ENCODE measurements around the gene PHF12.
"Not testable (repeated sequence)": the region's sequence is repeated elsewhere in the genome, so short reads cannot be mapped to it uniquely, and the experiment has no call there.

PHF12 gene

DNA sequence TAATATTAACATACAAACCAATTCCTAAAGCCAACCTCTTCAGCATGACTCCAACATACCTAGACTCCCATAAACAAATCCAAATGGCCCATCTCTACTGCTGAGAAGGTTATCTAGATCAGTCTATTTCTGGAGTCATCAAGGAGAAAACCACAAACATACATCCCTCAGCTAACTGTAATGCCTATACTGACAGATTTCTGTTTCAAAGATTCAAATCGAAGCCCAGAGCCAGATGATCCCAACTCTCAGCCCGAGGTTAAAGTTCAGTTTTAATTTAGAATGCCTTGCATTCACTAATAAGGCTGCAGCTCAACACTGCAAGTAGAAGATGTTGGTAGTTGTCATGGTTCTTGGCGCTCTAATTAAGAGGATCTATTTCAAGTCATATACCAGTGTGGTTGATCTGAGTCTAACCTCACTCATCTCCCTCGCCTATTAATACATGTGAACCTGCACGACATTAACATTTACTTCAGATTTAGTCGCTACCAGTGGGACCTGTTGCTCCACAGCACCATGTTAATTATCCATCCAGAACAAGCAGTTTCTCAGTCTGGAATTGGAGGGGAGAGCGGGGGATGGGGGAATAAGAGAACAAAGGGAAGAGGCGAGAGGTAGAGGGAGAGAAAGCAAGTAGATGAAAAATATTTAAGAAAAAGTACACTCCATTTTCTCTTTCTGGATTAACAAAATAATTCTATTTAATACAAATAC lies 15.4 kb downstream of the PHF12 start:
- no peak for DNase-seq (ENCODE audit: low read depth in 1 of 2, low spot score in 1 of 2)

GRCh38 chr17:28934508-28934907 lies 16.8 kb downstream of the PHF12 start:
- DNase-seq (ENCODE audit: low read depth in 1 of 2, low spot score in 1 of 2): not testable (repeated sequence)

- no peak for DNase-seq (ENCODE audit: low read depth in 1 of 2, low spot score in 1 of 2)
Measured at GRCh38 chr17:28929787-28930186, 21.5 kb downstream of the PHF12 start.

- no peak for DNase-seq (ENCODE audit: low read depth in 1 of 2, low spot score in 1 of 2)
Measured at GRCh38 chr17:28928061-28928460, 23.3 kb downstream of the PHF12 start.

DNA sequence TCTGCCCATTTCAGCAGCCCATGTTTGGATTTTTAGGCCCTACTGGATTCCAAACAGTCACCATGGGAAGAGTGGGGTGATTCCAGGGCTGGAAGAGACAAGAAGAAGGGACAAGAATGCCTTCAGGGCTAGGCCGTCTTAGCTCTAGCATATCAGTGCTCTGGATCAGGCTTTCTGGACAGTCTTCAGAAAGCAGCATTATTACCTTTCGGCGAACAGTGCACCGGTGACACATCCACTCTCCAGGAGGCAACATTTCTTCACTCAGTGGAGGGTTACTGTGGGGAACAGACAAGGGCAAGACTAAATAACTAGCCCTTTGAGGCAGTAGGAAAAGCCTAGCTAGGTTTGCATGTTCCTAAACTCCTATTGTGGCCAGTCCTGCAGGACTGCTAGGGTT lies 24.5 kb downstream of the PHF12 start:
- DNase-seq (ENCODE audit: low read depth in 1 of 2, low spot score in 1 of 2): no peak

- no peak for DNase-seq (ENCODE audit: low read depth in 1 of 2, low spot score in 1 of 2)
Measured at GRCh38 chr17:28926366-28926765, 25.0 kb downstream of the PHF12 start.

DNA sequence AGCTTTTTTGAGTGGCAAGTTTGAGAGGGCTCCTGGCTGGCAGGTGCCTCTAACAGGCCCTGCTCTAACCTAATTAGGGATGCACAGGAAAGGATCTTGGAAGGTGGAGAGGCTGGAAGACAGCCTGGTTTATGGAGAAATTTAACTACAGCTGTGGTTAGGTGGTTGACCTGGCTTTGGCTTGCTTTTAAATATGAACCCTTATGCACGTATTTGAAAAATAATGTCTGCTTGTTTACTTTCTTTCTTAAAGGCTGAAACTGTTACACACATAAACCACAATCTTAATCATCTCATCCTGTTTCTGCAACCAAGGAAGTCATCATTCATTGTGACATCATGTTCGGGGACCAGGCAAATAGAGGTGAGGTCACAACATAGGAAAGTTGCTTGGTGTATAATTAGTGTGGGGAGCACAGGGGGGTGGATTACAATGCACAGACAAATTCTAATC lies 25.4 kb downstream of the PHF12 start:
- peak in 1 of 2 donors; percentile 64 for DNase-seq (ENCODE audit: low read depth in 1 of 2, low spot score in 1 of 2)

DNA sequence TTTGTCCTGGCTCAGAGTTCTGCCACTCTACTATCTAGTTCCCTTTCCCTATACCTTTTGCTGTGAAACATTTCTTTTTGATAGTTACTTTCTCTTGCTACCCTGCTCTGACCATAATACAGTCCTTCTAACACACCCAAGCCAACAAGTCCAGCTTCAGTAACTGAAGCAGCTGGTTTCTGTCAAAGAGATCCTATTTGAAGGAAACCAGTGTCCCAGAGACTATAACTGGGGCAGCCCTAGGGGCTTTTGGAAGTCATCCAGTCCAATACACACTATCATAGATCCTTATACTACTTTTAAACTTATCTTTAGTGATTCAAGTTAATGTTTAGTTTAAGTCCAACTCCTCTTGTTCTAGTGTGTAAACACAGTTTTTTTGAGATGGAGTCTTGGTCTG lies 31.1 kb downstream of the PHF12 start:
- DNase-seq (ENCODE audit: low read depth in 1 of 2, low spot score in 1 of 2): no peak

GRCh38 chr17:28918295-28918694 lies 33.0 kb downstream of the PHF12 start:
- DNase-seq (ENCODE audit: low read depth in 1 of 2, low spot score in 1 of 2): no peak

- no peak for DNase-seq (ENCODE audit: low read depth in 1 of 2, low spot score in 1 of 2)
Measured at GRCh38 chr17:28917465-28917864, 33.9 kb downstream of the PHF12 start.

- no peak for DNase-seq (ENCODE audit: low read depth in 1 of 2, low spot score in 1 of 2)
Measured at GRCh38 chr17:28917029-28917428, 34.3 kb downstream of the PHF12 start.

- DNase-seq (ENCODE audit: low read depth in 1 of 2, low spot score in 1 of 2): no peak
Measured at GRCh38 chr17:28916302-28916934, 34.9 kb downstream of the PHF12 start.

GRCh38 chr17:28912938-28913333 lies 38.4 kb downstream of the PHF12 start:
- DNase-seq (ENCODE audit: low read depth in 1 of 2, low spot score in 1 of 2): no peak

- DNase-seq (ENCODE audit: low read depth in 1 of 2, low spot score in 1 of 2): no peak
Measured at GRCh38 chr17:28912281-28912937, 38.9 kb downstream of the PHF12 start.

GRCh38 chr17:28911411-28912045 lies 39.8 kb downstream of the PHF12 start:
- no peak for DNase-seq (ENCODE audit: low read depth in 1 of 2, low spot score in 1 of 2)

DNA sequence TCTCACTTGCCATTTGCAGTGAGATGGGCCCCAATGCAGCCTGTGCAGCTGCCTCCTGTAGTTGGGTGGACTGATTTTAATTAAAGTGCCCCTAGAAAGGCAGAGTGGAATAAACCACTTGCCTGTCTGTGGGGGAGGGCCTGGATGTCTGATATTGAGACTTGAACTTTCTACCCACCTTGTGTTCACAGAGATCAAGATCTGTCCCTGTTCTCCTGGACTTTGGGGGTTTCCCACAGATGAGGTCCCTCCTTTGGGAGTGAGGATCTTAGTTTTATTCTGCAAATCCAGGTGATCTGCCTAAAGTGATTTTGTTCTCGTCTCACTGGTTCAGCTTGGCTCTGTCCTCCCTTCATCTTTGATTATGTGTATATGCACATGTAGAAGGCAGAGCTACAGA lies 40.8 kb downstream of the PHF12 start:
- DNase-seq (ENCODE audit: low read depth in 1 of 2, low spot score in 1 of 2): no peak

DNA sequence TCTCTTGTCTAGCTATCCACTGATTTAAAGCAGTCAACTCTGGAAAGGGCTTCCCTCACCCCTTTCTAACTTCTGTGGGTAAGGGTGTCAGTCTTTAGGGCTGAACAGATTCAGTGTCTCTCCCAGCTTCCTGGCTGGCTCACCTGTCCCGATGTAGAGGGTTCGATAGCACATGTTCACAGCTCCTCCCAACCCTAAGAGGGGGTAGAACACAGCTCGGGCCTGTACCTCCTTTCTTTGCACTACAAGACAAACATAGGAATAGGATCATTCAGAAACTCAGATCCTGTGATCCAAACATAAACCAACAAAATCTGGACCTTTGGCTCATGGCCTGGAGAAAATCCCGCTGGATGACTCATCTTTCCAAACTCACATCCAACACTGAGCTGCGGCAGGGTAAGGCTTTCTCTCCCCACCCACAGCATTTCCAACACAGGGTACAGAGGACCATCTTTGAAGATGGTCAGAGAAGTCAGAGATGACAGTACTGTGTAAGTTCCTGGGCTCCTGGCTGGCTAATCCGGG lies 42.6 kb downstream of the PHF12 start:
- no peak for DNase-seq (ENCODE audit: low read depth in 1 of 2, low spot score in 1 of 2)

DNA sequence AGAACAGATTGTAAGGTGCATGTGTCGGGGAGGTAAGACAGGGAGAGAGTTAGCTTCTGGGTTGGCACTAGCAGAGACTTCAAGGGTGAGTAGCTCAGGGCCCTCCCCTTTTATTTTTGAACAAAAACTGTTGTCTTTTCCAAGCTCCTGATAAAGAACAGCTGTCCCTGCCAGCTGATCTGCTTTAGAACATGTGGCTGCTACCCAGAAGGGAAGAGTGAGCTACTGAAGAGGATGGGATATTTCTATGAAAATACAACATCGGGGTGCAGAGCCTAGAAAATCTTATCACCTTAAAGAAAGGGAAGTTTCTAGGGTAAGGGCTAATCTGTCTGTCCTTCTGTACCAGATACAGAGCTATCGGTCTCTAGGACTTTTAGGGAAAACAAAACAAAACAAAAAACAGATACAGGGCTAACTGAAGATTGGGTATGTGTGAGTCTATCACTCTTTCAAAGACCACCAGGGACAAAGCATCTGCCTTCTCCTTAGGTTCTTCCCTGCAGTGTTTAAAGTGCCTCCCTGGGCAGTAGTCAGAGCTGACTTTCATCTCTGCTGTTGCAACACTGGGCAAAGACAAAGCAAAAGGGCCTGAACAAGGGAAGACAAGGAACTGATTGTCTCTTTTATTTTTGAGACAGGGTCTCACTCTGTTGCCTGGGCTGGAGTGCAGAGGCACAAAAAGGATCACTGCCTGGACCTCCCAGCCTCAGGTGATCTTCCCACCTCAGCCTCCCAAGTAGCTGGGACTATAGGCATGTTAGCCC lies 43.4 kb downstream of the PHF12 start:
- DNase-seq (ENCODE audit: low read depth in 1 of 2, low spot score in 1 of 2): no peak

GRCh38 chr17:28906706-28907438 lies 44.4 kb downstream of the PHF12 start:
- DNase-seq (ENCODE audit: low read depth in 1 of 2, low spot score in 1 of 2): no peak

DNA sequence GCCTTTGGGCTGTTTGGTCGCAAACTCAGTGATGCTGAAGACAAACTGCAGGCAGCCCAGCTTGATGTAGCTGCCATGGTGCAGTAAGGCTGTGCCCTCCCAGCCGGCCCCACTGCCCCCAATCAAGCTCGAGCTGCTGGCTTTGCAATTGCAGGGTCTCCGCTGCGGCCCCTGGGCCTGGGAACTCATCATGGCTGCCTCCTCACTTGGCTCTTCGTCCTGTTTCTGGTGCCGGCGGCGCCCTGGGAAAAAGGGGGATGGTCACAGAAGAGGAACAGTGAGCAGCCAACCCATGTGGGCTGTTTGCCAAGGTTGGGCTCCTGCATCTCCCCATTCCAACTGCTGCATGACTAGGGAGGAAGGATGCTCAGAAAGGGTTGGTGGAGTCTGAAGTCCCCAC lies 45.0 kb downstream of the PHF12 start:
- DNase-seq (ENCODE audit: low read depth in 1 of 2, low spot score in 1 of 2): no peak

All from activated CD4-positive, alpha-beta T cell treated with anti-CD3 and anti-CD28 coated beads, Interleukin-2, amount 50 U/mL, for 24 hours (primary cell).